NCI-H2029 (cell line): Measurements from ENCODE around the gene GNAZ.

Experiments used
- DNase-seq: peaks from one replicate; lab custom pipeline; 2025; lab: John Stamatoyannopoulos, UW

GNAZ gene

GRCh38 chr22:23155143-23155542 lies 84.8 kb downstream of the GNAZ start:
- DNase-seq, result no peak

- DNase-seq, result no peak
These were observed 85.5 kb downstream of the GNAZ start for GRCh38 chr22:23155831-23156230.

GRCh38 chr22:23156286-23156685 lies 86.0 kb downstream of the GNAZ start:
- DNase-seq, result no peak

DNA sequence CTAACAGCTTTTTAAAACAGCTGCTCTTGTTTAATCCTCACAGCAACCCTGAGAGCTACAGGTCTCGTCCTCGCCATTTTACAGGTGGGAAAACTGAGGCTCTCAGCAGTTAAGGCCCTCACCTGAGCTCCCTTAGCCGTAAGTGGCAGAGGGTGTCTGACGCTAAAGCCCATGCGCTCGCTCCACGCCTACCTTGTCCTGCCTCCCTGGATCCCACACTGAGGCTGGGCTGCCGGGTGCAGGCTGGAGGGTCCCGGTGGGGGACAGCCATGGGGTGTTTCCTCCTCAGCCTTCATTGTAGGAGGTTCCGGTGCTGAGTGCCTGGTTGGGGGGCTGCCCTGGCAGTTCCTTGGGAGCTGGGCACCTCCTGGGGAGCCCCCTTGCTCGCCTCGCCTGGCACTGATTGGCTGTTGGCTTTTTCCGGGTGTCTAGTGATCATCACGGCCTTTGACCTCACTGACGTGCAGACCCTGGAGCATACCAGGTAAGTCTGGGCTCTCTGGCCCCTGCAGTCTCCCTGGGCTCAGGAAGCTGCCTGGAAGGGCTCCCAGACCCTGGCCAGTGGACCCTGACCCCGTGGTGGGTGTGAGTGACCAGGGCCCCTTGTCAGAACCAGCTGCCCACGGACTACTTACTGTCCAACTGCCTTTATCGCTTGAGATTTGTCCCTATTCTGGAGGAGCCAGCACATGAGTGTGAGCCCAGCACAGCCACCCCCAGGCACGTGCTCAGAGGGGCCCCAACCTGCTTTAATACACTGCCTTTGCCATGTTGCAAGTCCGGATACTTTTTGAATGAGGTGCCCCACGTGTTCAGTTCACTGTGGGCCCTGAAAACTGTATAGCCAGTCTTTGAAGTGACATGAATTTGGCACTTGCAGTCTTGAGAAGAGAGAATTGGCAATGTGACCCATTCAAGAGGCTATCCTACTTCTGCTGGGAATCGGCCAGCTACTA lies 87.5 kb downstream of the GNAZ start:
- no peak for DNase-seq

DNA sequence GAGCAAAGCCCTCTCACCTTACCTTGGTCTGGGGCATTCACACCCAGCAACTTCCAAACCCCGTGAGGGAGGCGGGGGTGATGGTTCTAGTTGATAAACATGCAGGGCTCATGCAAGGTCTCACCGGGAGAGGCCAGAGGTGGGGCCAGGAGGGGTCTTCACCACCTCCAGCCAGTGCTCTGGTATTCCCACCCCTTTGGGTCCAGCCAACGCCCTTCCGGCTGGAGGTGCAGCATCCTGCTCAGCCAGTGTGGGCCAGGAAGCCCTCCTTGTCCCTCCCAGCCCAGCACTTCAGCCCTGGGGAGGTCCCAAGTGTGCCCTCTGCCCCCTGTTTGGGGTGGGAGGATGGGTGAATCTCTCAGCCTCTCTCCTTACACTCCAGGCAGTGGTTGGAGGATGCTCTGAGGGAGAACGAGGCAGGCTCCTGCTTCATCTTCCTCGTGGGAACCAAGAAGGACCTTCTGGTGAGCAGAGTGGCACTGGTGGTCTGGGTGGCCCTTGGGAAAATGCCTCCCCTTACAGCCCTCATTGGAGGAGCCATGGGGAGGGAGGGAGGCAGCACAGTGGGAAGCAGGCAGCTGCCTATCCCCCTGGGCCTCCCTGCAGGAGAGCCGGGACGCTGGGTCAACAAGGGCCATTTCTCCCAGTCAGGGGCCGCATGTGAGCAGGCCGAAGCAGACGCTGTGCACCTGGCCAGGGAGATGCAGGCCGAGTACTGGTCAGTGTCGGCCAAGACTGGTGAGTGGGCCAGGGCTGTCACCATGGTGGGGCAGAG lies 88.4 kb downstream of the GNAZ start:
- no peak for DNase-seq

DNA sequence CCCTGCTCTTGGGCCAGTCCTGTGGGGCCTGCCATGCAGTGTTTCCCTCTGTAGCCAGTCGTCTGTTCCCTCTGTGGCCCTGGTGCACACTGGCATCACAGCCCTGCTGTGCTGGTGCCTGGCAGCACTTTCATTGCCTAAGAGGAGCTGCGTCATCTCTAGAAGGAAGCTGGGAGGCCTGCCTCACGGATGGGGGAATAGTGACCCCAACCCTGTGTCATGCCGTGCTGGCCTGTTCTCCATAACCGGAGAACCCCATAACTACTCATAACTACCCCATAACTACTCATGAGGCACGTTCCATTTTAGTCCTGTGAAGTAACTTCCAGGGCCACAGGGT lies 88.9 kb downstream of the GNAZ start:
- no peak for DNase-seq

- DNase-seq, result no peak
These were observed 90.7 kb downstream of the GNAZ start for GRCh38 chr22:23161029-23161428.

DNA sequence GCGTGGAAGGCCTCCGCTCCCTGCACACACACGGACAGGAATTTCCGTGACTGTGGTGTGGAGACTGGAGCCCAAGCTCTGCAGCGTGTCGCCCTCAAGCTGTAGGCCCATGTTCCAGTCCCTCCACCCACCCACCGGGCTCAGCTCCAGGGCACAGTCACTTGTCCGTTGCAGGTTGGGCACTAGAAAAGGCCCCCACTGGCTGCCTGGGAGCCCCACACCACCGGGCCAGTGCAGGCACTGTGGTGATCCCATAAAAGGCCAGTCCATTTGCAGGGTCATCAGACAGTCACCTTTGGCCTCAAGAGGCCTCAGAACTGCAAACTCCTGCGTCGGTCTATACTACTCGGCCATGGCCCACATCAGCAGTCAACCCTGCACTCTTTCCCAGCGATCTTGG lies 91.3 kb downstream of the GNAZ start:
- no peak for DNase-seq

DNA sequence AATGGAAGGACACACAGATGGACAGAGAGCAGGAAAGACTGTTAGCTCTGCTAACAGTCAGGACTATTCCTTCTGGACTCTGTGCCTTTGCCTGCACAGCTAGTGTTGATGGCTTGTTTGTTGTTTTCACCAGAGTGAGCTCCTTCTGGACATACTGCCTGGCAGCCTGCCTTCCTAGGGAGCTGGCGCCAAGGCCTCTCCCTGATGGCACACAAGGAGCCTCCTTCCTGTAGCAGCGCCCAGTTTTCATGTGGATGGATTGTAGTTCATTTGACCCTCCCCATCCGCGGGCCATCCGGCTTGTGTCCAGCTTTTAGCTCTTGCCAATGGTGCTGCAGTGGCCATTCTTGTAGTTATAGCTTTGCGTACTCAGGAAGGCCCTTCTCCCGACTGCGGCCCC lies 93.3 kb downstream of the GNAZ start:
- peak; percentile 47 for DNase-seq

- no peak for DNase-seq
These were observed 93.8 kb downstream of the GNAZ start for GRCh38 chr22:23164091-23164490.

DNA sequence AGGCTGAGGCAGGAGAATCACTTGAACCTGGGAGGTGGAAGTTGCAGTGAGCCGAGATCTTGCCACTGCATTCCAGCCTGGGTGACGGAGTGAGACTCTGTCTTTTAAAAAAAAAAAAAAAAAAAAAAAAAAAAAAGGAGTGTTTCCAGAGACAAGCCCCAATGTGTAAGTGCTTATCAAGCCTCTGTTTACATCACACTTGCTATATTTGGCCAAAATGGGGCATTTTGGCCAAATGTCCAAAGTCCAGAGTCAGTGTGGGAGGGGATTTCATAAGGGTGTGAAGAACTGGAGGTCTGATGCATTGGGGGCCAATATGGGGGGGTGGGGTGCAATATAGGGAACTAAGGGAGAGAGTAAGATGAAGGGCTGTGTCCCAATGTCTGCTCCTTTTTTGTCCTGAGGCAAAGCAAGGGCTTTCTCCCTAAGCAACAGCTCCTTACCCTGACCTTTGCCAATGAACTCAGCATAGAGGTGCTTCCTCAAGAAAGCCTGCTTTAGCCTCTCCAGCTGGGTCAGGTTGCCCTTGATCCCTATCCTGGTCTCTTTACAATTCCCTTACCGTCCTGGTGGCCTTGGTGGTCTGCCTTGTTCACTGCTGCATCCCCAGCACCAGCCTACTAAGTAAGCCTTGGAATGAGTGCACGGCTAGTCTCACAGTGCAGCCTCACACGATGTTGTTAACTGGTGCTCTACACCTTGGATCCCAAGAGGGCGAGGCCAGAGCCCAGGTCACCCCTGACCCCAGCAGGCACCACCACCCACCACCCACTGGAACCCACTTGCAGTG lies 95.9 kb downstream of the GNAZ start:
- DNase-seq, result no peak

DNA sequence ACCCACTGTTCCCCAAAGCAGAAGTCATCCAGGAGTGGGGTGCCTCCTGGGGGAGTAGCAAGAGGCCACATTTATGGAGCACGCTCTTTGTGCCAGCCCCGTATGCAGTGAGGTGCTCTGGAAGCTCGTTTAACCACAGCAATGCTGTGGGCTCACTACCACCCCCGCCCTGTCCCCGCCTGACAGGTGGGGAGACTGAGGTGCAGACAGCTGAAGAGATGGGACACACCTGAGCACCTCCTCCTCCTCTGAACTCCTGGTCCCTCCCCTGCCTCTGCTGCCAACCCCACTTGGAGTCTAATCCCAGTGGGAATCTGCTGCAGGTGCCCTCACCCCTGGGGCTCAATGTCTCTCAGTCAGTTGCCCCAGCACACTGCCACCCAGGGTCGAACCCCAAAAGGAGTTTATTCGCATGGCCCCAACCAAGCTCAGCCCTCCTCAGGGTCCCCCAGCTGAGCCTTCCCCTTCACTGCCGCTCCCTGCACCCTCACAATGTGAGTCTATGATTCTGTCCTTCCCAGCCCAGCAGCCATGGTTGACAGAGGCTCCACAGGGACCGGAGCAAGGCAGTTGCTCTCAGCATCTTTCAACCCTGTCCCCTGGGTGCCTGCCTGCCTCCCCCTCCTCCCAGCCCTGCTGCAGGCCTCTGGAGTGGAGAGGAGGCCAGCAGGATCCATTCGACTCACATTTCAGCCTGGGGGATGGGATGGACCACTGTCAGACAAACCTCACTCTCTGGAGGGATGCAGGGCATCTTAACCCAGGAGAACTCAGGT lies 96.7 kb downstream of the GNAZ start:
- no peak for DNase-seq

- DNase-seq, result no peak
These were observed 98.2 kb downstream of the GNAZ start for GRCh38 chr22:23168391-23169042.

GRCh38 chr22:23169043-23169406 lies 98.7 kb downstream of the GNAZ start:
- DNase-seq, result no peak
